Measurements from ENCODE around the gene RFC5.

GRCh38 chr12:118050972-118051910 is 34.7 kb downstream of the RFC5 start:
- peak in 4 of 6 experiments; percentile 25 to 36 (median 34) for TF ChIP-seq CTCF (IDR thresholded peaks at IDR 0.05)
- no peak for TF ChIP-seq POLR2A (IDR thresholded peaks at IDR 0.05)

All from Peyer's patch (tissue), 4 donors.